Measurements from ENCODE around the gene EXD3.

EXD3 gene

GRCh38 chr9:137409515-137409914, 13.4 kb downstream of the EXD3 start:
- DNase-seq = no peak

- no peak for DNase-seq
Observed at GRCh38 chr9:137408651-137409405, 14.1 kb downstream of the EXD3 start.

GRCh38 chr9:137407590-137408300, 15.2 kb downstream of the EXD3 start:
- DNase-seq = no peak

GRCh38 chr9:137406876-137407589, 15.9 kb downstream of the EXD3 start:
- peak; percentile 65 for DNase-seq

DNA sequence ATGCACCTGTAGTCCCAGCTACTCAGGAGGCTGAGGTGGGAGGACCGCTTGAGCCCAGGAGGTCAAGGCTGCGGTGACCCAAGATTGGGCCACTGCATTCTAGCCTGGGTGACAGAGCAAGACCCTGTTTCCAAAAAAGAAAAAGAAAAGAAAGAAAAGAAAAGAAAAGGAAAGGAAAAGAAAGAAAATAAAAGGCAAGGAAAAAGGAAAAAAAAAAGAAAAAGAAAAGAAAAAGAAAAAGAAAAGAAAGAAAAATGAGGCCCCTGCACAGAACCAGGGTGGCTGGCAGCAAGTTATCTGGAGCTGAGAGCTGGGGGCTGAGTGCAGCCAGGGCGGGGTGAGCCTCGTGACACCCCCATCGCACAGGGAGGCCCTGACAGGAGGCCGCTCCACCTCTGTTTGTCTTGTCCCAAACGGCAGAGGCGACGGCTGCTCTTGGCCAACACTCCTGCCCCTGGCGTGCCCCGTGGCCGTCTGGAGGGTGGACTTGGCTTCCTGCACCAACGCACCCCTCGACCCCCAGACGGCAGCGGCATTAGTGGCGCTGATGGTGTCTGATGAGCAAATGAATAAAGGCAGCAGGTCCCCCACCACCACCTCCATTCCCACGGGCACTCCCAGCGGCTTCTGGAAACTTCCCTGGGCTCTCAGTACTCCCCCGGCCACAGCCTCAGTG, 16.7 kb downstream of the EXD3 start:
- no peak for DNase-seq

DNA sequence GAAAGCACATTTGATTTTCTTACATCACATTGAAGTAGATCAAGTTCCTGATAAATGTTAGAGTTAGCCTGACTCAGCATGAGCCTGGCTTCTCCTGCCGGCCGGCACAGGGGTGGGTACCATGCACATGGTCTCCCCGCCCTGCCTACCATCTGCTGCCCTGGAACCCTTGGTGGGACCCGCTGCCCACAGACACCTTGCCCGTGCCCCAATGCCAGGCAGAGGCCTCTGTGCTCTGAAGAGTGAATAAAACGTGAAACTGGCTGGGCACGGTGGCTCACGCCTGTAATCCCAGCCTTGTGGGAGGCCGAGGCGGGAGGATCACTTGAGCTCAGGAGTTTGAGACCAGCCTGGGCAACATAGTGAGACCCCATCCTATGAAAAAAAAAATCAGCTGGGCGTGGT, 17.3 kb downstream of the EXD3 start:
- no peak for DNase-seq

DNA sequence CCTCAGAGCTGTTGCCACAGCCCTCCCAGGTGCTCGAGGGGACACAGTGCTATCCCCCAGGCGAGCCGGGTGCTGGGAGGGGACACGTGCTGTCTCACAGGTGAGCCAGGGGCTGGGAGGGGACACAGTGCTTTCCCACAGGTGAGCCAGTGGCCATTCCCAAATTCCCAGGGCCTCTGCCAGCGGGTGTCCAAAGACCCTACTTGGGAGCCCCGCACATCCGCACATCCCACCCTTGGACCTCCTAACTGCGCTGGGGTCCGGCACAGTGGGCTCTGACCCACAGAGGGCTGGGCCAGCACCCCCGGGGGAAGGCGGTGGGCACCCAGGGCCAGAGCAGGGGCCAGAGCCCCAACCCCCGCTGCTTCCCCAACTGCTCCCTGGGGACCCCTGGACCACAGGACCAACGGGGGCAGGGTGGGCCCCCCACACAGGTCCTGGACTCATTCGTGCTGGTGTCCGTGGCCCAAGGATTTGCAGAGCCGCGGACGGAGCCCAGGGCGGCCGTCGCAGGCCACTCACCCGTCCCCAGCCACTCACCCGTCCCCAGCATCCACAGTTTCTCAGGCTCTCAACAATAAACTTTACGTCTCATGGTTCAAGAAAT, 17.9 kb downstream of the EXD3 start:
- DNase-seq = no peak

DNA sequence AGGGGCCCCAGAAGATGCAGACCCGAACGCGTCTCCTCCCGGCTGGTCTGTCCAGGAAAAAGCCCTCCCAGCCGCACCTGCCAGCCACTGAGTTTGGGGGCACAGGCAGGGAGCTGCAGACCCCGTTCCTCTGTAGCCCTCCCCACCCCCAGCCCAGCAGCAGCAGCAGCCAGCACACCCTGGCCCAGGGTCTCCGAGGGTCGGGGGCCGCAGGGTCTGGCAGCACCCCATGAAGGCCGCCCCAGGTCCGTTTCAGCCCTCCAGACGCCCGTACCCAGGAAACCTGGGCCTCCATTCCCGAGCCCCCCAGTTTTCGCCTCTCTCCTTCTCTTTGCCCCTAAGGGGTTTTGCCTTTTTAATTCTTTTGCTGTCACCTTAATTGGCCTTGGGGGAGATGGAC, 19.7 kb downstream of the EXD3 start:
- no peak for DNase-seq

DNA sequence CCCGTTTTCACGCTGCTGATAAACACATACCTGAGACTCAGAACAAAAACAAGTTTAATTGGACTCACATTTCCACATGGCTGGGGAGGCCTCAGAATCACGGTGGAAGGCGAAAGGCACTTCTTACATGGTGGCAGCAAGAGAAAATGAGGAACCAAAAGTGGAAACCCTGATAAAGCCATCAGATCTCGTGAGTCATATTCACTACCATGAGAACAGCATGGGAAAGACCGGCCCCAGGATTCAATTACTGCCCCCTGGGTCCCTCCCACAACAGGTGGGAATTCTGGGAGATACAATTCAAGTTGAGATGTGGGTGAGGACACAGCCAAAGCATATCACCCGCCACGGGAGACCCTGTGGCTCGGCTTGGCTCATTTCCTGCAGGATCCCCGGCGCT, 20.2 kb downstream of the EXD3 start:
- no peak for DNase-seq

DNA sequence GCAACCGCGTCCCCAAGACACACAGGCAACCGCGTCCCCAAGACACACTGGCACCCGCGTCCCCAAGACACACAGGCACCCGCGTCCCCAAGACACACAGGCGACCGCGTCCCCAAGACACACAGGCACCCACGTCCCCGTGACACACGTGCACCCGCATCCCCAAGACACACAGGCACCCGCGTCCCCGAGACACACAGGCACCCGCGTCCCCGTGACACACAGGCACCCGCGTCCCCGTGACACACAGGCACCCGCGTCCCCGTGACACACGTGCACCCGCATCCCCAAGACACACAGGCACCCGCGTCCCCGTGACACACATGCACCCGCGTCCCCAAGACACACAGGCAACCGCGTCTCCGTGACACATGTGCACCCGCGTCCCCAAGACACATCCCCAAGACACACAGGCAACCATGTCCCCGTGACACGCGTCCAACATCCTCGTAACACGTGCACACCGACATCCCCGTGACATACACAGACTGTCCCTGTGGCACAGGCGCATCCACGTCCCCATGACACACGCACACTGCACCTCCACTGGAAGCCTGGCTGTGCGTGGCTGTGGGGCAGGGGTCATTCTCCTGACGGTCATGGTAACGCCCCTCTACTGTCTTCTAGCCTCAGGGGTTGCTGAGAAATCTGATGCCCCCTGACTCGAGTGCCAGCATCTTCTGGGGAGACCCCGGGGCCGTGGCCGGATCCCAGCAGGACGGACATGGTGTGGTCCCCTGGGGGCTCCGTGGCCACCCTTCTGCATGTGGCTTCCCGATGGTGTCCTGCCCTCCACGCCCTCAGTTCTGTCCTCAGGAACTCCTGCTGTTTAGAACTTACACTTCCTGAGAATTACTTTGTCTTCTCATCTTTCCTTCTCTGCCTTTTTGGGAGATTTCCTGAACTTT, 24.1 kb downstream of the EXD3 start:
- no peak for DNase-seq

- no peak for DNase-seq
Observed at GRCh38 chr9:137397675-137398423, 25.1 kb downstream of the EXD3 start.

GRCh38 chr9:137396634-137397367, 26.2 kb downstream of the EXD3 start:
- no peak for DNase-seq

- no peak for DNase-seq
Observed at GRCh38 chr9:137396227-137396626, 26.7 kb downstream of the EXD3 start.

- DNase-seq = no peak
Observed at GRCh38 chr9:137395666-137396010, 27.3 kb downstream of the EXD3 start.

DNA sequence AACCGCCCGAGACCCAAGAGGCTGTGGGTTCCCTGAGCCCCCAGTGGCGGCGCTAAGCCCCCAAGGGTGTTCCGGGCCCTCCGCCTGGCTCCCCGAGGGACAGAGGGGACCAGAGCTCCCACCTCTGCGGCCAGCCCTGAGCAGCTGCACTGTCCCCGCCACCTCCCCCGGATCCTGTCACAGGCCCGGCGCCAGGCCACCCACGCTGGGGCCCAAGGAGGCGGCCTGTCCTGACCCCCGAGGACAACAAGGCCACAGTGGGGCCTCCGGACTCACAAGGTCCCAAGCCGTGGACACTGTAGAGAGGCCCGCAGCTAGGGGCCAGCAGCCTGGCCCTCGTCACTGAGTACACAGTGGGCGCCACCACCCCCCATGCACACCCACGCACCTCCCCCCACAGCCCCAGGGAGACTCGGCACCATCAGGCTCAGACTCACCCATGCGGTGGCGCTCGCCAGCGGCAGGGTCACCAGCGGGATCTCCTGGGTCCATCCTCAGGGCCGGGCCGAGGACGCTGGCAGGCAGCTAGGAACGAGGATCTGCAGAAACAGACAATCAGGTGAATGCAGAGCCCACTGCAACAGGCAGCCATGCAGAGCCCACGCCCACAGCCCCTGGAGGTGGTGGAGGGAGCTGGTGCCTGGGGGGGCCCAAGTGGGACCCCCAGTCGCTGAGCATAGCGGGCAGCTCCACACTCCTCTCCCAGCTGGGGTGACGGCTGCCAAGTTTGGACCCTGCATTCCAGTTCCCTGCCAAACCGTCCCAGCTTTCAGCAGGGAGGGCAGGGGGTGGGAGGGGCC, 27.9 kb downstream of the EXD3 start:
- DNase-seq = no peak

- no peak for DNase-seq
Observed at GRCh38 chr9:137393176-137394150, 29.5 kb downstream of the EXD3 start.

- DNase-seq = no peak
Observed at GRCh38 chr9:137392232-137393007, 30.5 kb downstream of the EXD3 start.

GRCh38 chr9:137391411-137391754, 31.6 kb downstream of the EXD3 start:
- DNase-seq = no peak
